HepG2 (cell line): ENCODE results near the gene TNIP1. TPM values are rescaled to one million over a fixed set of nuclear protein-coding genes. Genes with fewer than 3 reads are reported as not detected.

Experiments
- ARID5B ChIP-seq: IDR thresholded peaks from 2 replicates; pipeline ENCODE4 v1.4.0; 2020; ENCODE audit warnings: mild to moderate bottlenecking, missing genetic modification reagents
- CEBPB ChIP-seq: IDR thresholded peaks from 2 replicates; pipeline ENCODE4 v1.6.1; 2011; ENCODE audit warnings: low read depth, low read length, improper control_type of control experiment, borderline replicate concordance
- ELF4 ChIP-seq: sonication (generic); formaldehyde crosslinking; IDR thresholded peaks from 2 replicates; pipeline ENCODE4 v1.5.0; 2020; ENCODE audit warnings: missing genetic modification reagents, mild to moderate bottlenecking, moderate library complexity, borderline replicate concordance
- FOSL2 ChIP-seq: sonication (generic); formaldehyde crosslinking; IDR thresholded peaks from 2 replicates; pipeline ENCODE4 v1.4.0; 2020; ENCODE audit warnings: missing genetic modification reagents
- HOXA3 ChIP-seq: sonication (generic); formaldehyde crosslinking; IDR thresholded peaks from 2 replicates; pipeline ENCODE4 v1.5.0; 2020; ENCODE audit warnings: missing genetic modification reagents
- RBM39 ChIP-seq: fragments of 200-400 bp; formaldehyde crosslinking; IDR thresholded peaks from one replicate; pipeline ENCODE4 v1.6.1; 2018; ENCODE audit warnings: antibody characterized with exemption, mild to moderate bottlenecking, low read depth, low read length; ENCODE audit not compliant: poor library complexity, severe bottlenecking
- REST ChIP-seq, 2 experiments: IDR thresholded peaks; 2 replicates each; pipeline ENCODE4 v1.6.1; 2011 to 2012; ENCODE audit warnings: low read length in 2 of 2, borderline replicate concordance in 1 of 2, low read depth in 1 of 2, mild to moderate bottlenecking in 1 of 2, moderate library complexity in 1 of 2
- SPEN ChIP-seq: sonication (generic); formaldehyde crosslinking; IDR thresholded peaks from 2 replicates; pipeline ENCODE4 v1.5.1; 2020; ENCODE audit warnings: low read depth, mild to moderate bottlenecking, missing genetic modification reagents
- TCF7 ChIP-seq: sonication (generic); IDR thresholded peaks from 2 replicates; pipeline ENCODE4 v1.6.1; 2016; ENCODE audit warnings: antibody characterized with exemption, low read depth
- ZFP82 ChIP-seq: sonication (generic); formaldehyde crosslinking; IDR thresholded peaks from 2 replicates; pipeline ENCODE4 v1.5.1; 2020; ENCODE audit warnings: mild to moderate bottlenecking, missing genetic modification reagents, borderline replicate concordance
- ZFY ChIP-seq: sonication (generic); formaldehyde crosslinking; IDR thresholded peaks from 2 replicates; pipeline ENCODE4 v1.4.0; 2020; ENCODE audit warnings: missing genetic modification reagents
- ZNF296 ChIP-seq: sonication (generic); formaldehyde crosslinking; conservative IDR thresholded peaks from 2 replicates; pipeline ENCODE4 v1.5.0; 2020; ENCODE audit warnings: mild to moderate bottlenecking, missing genetic modification reagents
- ZNF605 ChIP-seq: sonication (generic); formaldehyde crosslinking; IDR thresholded peaks from 2 replicates; pipeline ENCODE4 v1.8.0; 2022; ENCODE audit warnings: mild to moderate bottlenecking, missing genetic modification reagents
- ZNF644 ChIP-seq: IDR thresholded peaks from 2 replicates; pipeline ENCODE4 v1.6.1; 2016; ENCODE audit warnings: low read depth
- polyA plus RNA-seq, 8 experiments: library from polyadenylated mRNA; depleted of rRNA in 3 of 8; stranded (reverse) in 7 of 8; unstranded in 1 of 8; fragments of >200 nt; fragmentation: Illumina TruSeq in 4 of 8; extraction: Trizol in 4 of 8; gene quantifications; 2 replicates each; pipeline versions ENCODE4 v1.2.1 to v1.2.3, GENCODE V29; 2011 to 2016; ENCODE audit warnings: low read depth in 4 of 8, missing spikeins in 1 of 8, mixed read lengths in 1 of 8; ENCODE audit not compliant: insufficient read depth in 1 of 8
- total RNA-seq, 5 experiments: library from RNA; depleted of rRNA; stranded (reverse); fragments of >200 nt; fragmentation: Illumina TruSeq; extraction: Trizol; gene quantifications; 2 replicates each; pipeline ENCODE4 v1.2.3, GENCODE V29; 2016; ENCODE audit warnings: low read depth in 1 of 5

TNIP1 gene
- total and polyA plus RNA-seq, 2 of the 13 experiments (the other 11 are each of a cell fraction or from before 2014, with no cell fraction given) = 26.2 to 45.9 TPM

GRCh38 chr5:151016700-151017099, 64.1 kb downstream of the TNIP1 start (continued):
- TF ChIP-seq ELF4 (CRISPR knock-in tag) = no peak
- TF ChIP-seq TCF7 = peak; percentile 39; the same call in 1 of the 2 replicates
- no peak for TF ChIP-seq ZFP82 (CRISPR knock-in tag)
- TF ChIP-seq ZNF605 = 0 out of 2 replicates have a peak, but pooled peaks have one; percentile 22
- TF ChIP-seq SPEN (CRISPR knock-in tag) = no peak
- no peak for TF ChIP-seq RBM39
- TF ChIP-seq ARID5B (CRISPR knock-in tag) = peak; percentile 36; the same call in 1 of the 2 replicates
- TF ChIP-seq ZNF296 (CRISPR knock-in tag) = no peak
- peak; percentile 88 for TF ChIP-seq CEBPB
- TF ChIP-seq REST (IDR thresholded peaks at IDR 0.05; ENCODE audit: borderline replicate concordance in 1 of 2, low read depth in 1 of 2, low read length in 2 of 2) = no peak
- peak; percentile 46; the same call in 1 of the 2 replicates for TF ChIP-seq HOXA3 (CRISPR knock-in tag)
- 0 out of 2 replicates have a peak, but pooled peaks have one; percentile 25 for TF ChIP-seq FOSL2
- TF ChIP-seq ZNF644 = no peak
- 0 out of 2 replicates have a peak, but pooled peaks have one; percentile 39 for TF ChIP-seq ZFY (CRISPR knock-in tag)
